GM12878 (cell line): ENCODE data around the gene ARHGEF37. TPM values are rescaled to one million over a fixed set of nuclear protein-coding genes. Genes with fewer than 3 reads are reported as not detected.

Source experiments
- CHD2 ChIP-seq: IDR thresholded peaks from 2 replicates; pipeline ENCODE4 v1.6.1; 2011; ENCODE audit warnings: low read depth, low read length, improper control_type of control experiment, borderline replicate concordance
- DPF2 ChIP-seq: fragments of 450-650 bp; IDR thresholded peaks from 2 replicates; pipeline ENCODE4 v1.6.1; 2017; ENCODE audit warnings: mild to moderate bottlenecking
- ETV6 ChIP-seq, 2 experiments: fragments of 450-650 bp in 1 of 2; IDR thresholded peaks in 1 of 2; conservative IDR thresholded peaks in 1 of 2; 2 replicates each; pipeline ENCODE4 v1.6.1; 2014; ENCODE audit warnings: antibody characterized with exemption in 1 of 2, borderline replicate concordance in 1 of 2, low read depth in 1 of 2, mild to moderate bottlenecking in 1 of 2, moderate library complexity in 1 of 2
- MYC ChIP-seq: IDR thresholded peaks from 2 replicates; pipeline ENCODE4 v1.6.1; 2011; ENCODE audit warnings: mild to moderate bottlenecking, low read length, moderate library complexity, inconsistent platforms; ENCODE audit not compliant: insufficient read depth, insufficient replicate concordance, insufficient read length, severe bottlenecking
- NR2F1 ChIP-seq: fragments of 450-650 bp; conservative IDR thresholded peaks from 2 replicates; pipeline ENCODE4 v1.6.1; 2017; ENCODE audit warnings: mild to moderate bottlenecking
- POU2F2 ChIP-seq: IDR thresholded peaks from 3 replicates; pipeline ENCODE4 v1.6.1; 2011; ENCODE audit warnings: low read depth, mild to moderate bottlenecking, low read length, borderline replicate concordance
- STAT1 ChIP-seq: fragments of 450-650 bp; conservative IDR thresholded peaks from 2 replicates; pipeline ENCODE4 v1.6.1; 2014; ENCODE audit warnings: antibody characterized with exemption, mild to moderate bottlenecking
- TARDBP ChIP-seq: IDR thresholded peaks from 2 replicates; pipeline ENCODE4 v1.6.1; 2016; ENCODE audit warnings: borderline replicate concordance
- polyA plus RNA-seq, 11 experiments: library from polyadenylated mRNA; depleted of rRNA in 4 of 11; unstranded in 6 of 11; stranded (reverse) in 5 of 11; fragments of >200 nt; fragmentation: Nextera tagmentation in 4 of 11; fragmentation: Illumina TruSeq in 1 of 11; extraction: Ambion mirVana in 4 of 11; extraction: Trizol in 1 of 11; gene quantifications; 1 replicate in 1 of 11; 2 replicates in 10 of 11; pipeline versions ENCODE4 v1.2.1 to v1.2.3, GENCODE V29; 2011 to 2016; ENCODE audit warnings: inconsistent platforms in 2 of 11, missing spikeins in 2 of 11, low read depth in 1 of 11
- total RNA-seq, 4 experiments: library from RNA; depleted of rRNA in 3 of 4; stranded (reverse); fragments of >200 nt in 3 of 4; fragmentation: Illumina TruSeq in 1 of 4; extraction: Trizol in 1 of 4; gene quantifications; 2 replicates each; pipeline versions ENCODE4 v1.2.1 to v1.2.3, GENCODE V29; 2013 to 2021
- TF ChIP-seq, protein P1 (sequence below): fragments of 150-350 bp; IDR thresholded peaks from 2 replicates; pipeline ENCODE4 v1.6.1; 2014; ENCODE audit warnings: mild to moderate bottlenecking, low read depth, low read length

ARHGEF37 gene
- total and polyA plus RNA-seq, 10 of the 15 experiments (the other 5 are each of a cell fraction or from before 2014, with no cell fraction given), result 0.16 to 1.1 (median 0.63) TPM

- TF ChIP-seq CHD2, result no peak
- TF ChIP-seq ETV6 (conservative IDR thresholded peaks at IDR 0.05 in 1 of 2, IDR thresholded peaks at IDR 0.05 in 1 of 2; ENCODE audit: borderline replicate concordance in 1 of 2, low read depth in 1 of 2), result no peak
- no peak for TF ChIP-seq NR2F1
- TF ChIP-seq, protein P1, sequence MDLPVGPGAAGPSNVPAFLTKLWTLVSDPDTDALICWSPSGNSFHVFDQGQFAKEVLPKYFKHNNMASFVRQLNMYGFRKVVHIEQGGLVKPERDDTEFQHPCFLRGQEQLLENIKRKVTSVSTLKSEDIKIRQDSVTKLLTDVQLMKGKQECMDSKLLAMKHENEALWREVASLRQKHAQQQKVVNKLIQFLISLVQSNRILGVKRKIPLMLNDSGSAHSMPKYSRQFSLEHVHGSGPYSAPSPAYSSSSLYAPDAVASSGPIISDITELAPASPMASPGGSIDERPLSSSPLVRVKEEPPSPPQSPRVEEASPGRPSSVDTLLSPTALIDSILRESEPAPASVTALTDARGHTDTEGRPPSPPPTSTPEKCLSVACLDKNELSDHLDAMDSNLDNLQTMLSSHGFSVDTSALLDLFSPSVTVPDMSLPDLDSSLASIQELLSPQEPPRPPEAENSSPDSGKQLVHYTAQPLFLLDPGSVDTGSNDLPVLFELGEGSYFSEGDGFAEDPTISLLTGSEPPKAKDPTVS, result no peak
- TF ChIP-seq DPF2, result no peak
- TF ChIP-seq POU2F2, result no peak
- TF ChIP-seq MYC, result no peak
- TF ChIP-seq TARDBP, result no peak
- no peak for TF ChIP-seq STAT1
Measured at GRCh38 chr5:149631506-149631905, 50.2 kb downstream of the ARHGEF37 start (continued).
